GM23338 (cell line): ENCODE data around the gene DHRSX.

Experiments used
- CREB1 ChIP-seq: fragments of 250-450 bp; sonication (Bioruptor Pico); IDR thresholded peaks from 2 replicates; pipeline ENCODE4 v1.5.0; 2020; ENCODE audit warnings: low read depth, mild to moderate bottlenecking, moderate library complexity
- CTCF ChIP-seq, 2 experiments: fragments of 200-600 bp in 1 of 2; sonication (generic) in 1 of 2; conservative IDR thresholded peaks; 2 replicates each; pipeline versions ENCODE4 v1.5.1 to v1.6.1; 2016 to 2017; ENCODE audit warnings: antibody characterized with exemption in 2 of 2, low read depth in 2 of 2, mild to moderate bottlenecking in 2 of 2, moderate library complexity in 1 of 2
- ETS1 ChIP-seq: IDR thresholded peaks from 2 replicates; pipeline ENCODE4 v1.6.1; 2016; ENCODE audit warnings: antibody characterized with exemption
- EZH2 ChIP-seq: fragments of 200-600 bp; sonication (generic); IDR thresholded peaks from one replicate; pipeline ENCODE4 v1.8.0; 2017; ENCODE audit warnings: antibody characterized with exemption, mild to moderate bottlenecking, low read depth; ENCODE audit not compliant: unreplicated experiment
- JUNB ChIP-seq: IDR thresholded peaks from one replicate; pipeline ENCODE4 v1.6.1; 2016; ENCODE audit warnings: antibody characterized with exemption; ENCODE audit not compliant: unreplicated experiment
- POLR2AphosphoS5 ChIP-seq: IDR thresholded peaks from 2 replicates; pipeline ENCODE4 v1.6.1; 2016; ENCODE audit warnings: antibody characterized with exemption, low read depth
- ZNF114 ChIP-seq: fragments of 250-450 bp; sonication (Bioruptor Pico); IDR thresholded peaks from 2 replicates; pipeline ENCODE4 v1.5.0; 2020; ENCODE audit warnings: mild to moderate bottlenecking, moderate library complexity

GRCh38 chrX:2549876-2550275 lies 49.1 kb upstream of the DHRSX start:
- TF ChIP-seq CTCF (conservative IDR thresholded peaks at IDR 0.05; ENCODE audit: low read depth in 2 of 2) (no peak), POLR2AphosphoS5 (no peak), CREB1 (CRISPR knock-in tag) (no peak), EZH2 (no peak), JUNB (no peak), ZNF114 (no peak), ETS1 (no peak)
